Endodermal cell (in vitro differentiated cells): ENCODE results near the gene NELFCD. TPM values are rescaled to one million over a fixed set of nuclear protein-coding genes. Genes with fewer than 3 reads are reported as not detected.

Experiments used
- DNase-seq: peaks from one replicate; pipeline ENCODE4 v3.0.0-alpha.2; 2017
- H3K27ac ChIP-seq: 2 replicates; pipeline ENCODE4 v1.5.1; 2013; ENCODE audit warnings: mild to moderate bottlenecking, low read depth, low read length, moderate library complexity
- H3K27me3 ChIP-seq: 2 replicates; pipeline ENCODE4 v1.6.1; 2013; ENCODE audit warnings: mild to moderate bottlenecking, low read length, moderate library complexity; ENCODE audit not compliant: insufficient read depth, control insufficient read depth, poor library complexity, severe bottlenecking
- H3K36me3 ChIP-seq: 2 replicates; pipeline ENCODE4 v1.7.0; 2013; ENCODE audit warnings: mild to moderate bottlenecking, low read length, moderate library complexity; ENCODE audit not compliant: control insufficient read depth, insufficient read depth
- H3K4me1 ChIP-seq: one replicate; pipeline ENCODE4 v1.7.0; 2013; ENCODE audit warnings: low read length; ENCODE audit not compliant: control insufficient read depth, insufficient read depth
- H3K4me3 ChIP-seq: 2 replicates; pipeline ENCODE4 v1.5.1; 2013; ENCODE audit warnings: mild to moderate bottlenecking, low read length, moderate library complexity
- H3K9ac ChIP-seq: 2 replicates; pipeline ENCODE4 v1.6.1; 2013; ENCODE audit warnings: mild to moderate bottlenecking, low read length, moderate library complexity; ENCODE audit not compliant: poor library complexity, severe bottlenecking; ENCODE audit errors: extremely low read depth
- H3K9me3 ChIP-seq: 2 replicates; pipeline ENCODE4 v1.6.1; 2013; ENCODE audit warnings: mild to moderate bottlenecking, low read length, moderate library complexity; ENCODE audit not compliant: control insufficient read depth
- H3K27ac Mint-ChIP-seq: 2 replicates; pipeline ENCODE4 v1.8.0; 2020; ENCODE audit warnings: mixed read lengths
- H3K27me3 Mint-ChIP-seq: 2 replicates; pipeline ENCODE4 v1.8.0; 2021; ENCODE audit warnings: mild to moderate bottlenecking, mixed read lengths; ENCODE audit not compliant: insufficient read depth
- H3K36me3 Mint-ChIP-seq: 2 replicates; pipeline ENCODE4 v1.8.0; 2020; ENCODE audit warnings: low read depth, mixed read lengths
- H3K4me1 Mint-ChIP-seq: 2 replicates; pipeline ENCODE4 v1.8.0; 2020; ENCODE audit warnings: mixed read lengths
- H3K4me3 Mint-ChIP-seq: 2 replicates; pipeline ENCODE4 v1.8.0; 2020; ENCODE audit warnings: mild to moderate bottlenecking, moderate library complexity, mixed read lengths
- H3K9me3 Mint-ChIP-seq: 2 replicates; pipeline ENCODE4 v1.8.0; 2020; ENCODE audit warnings: mild to moderate bottlenecking, mixed read lengths
- WGBS, 2 experiments: methylation state at CpG; one replicate each; pipeline versions ENCODE4 v1.1.5 to v1.1.7; 2013; ENCODE audit warnings: missing lambda C conversion rate in 2 of 2, mixed read lengths in 1 of 2; ENCODE audit not compliant: insufficient coverage in 1 of 2, insufficient read length in 1 of 2; 5-methylcytosine and 5-hydroxymethylcytosine counted together
- total RNA-seq, 2 donors: library from RNA; stranded (reverse); fragmentation: NEBNext Ultra II Directional in 1 of 2; extraction: Animal tissue kit (Norgen Biotek cat#: 25700) in 1 of 2; gene quantifications; 2 replicates in 1 of 2; 3 replicates in 1 of 2; pipeline ENCODE4 v1.2.1, GENCODE V29; 2021
- TF ChIP-seq, protein P1 (sequence below): fragments of 200-600 bp; sonication (generic); conservative IDR thresholded peaks from 2 replicates; pipeline ENCODE4 v1.5.0; 2021; ENCODE audit warnings: antibody characterized with exemption, mild to moderate bottlenecking

The NELFCD gene
- total RNA-seq, 2 donors from 2014 or later = 66.6 to 72.5 TPM

- Histone ChIP-seq H3K4me3 (peak within 1 kb of the TSS; percentile 84), H3K36me3 (peaks cover 23% of the 10 kb centered on the region), H3K9me3 (no peaks in the 10 kb centered on the region), H3K9ac (peak within 1 kb of the TSS; percentile 49), H3K27ac (peak within 1 kb of the TSS; percentile 14), H3K27me3 (no peaks in the 10 kb centered on the region), H3K4me1 (no peaks in the 10 kb centered on the region)
- TF ChIP-seq, protein P1, sequence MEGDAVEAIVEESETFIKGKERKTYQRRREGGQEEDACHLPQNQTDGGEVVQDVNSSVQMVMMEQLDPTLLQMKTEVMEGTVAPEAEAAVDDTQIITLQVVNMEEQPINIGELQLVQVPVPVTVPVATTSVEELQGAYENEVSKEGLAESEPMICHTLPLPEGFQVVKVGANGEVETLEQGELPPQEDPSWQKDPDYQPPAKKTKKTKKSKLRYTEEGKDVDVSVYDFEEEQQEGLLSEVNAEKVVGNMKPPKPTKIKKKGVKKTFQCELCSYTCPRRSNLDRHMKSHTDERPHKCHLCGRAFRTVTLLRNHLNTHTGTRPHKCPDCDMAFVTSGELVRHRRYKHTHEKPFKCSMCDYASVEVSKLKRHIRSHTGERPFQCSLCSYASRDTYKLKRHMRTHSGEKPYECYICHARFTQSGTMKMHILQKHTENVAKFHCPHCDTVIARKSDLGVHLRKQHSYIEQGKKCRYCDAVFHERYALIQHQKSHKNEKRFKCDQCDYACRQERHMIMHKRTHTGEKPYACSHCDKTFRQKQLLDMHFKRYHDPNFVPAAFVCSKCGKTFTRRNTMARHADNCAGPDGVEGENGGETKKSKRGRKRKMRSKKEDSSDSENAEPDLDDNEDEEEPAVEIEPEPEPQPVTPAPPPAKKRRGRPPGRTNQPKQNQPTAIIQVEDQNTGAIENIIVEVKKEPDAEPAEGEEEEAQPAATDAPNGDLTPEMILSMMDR = no peak
- Mint-ChIP-seq H3K4me3 (peak within 1 kb of the TSS; percentile 78), H3K27me3 (peaks cover 14% of the 10 kb centered on the region), H3K4me1 (peaks cover 12% of the 10 kb centered on the region), H3K27ac (peak within 1 kb of the TSS; percentile 86), H3K36me3 (peaks cover 20% of the 10 kb centered on the region), H3K9me3 (no peaks in the 10 kb centered on the region)
- 11 to 27% methylated on average over 16 to 50 of the region's 50 CpGs for WGBS, 2 experiments
- no peak for DNase-seq
These were observed 61.2 kb downstream of the NELFCD start, which contains the start of gene PRELID3B for GRCh38 chr20:59042151-59042795. PRELID3B (minus strand) TSS chr20:59042786; CDS start chr20:59042730, 56 bp downstream.

DNA sequence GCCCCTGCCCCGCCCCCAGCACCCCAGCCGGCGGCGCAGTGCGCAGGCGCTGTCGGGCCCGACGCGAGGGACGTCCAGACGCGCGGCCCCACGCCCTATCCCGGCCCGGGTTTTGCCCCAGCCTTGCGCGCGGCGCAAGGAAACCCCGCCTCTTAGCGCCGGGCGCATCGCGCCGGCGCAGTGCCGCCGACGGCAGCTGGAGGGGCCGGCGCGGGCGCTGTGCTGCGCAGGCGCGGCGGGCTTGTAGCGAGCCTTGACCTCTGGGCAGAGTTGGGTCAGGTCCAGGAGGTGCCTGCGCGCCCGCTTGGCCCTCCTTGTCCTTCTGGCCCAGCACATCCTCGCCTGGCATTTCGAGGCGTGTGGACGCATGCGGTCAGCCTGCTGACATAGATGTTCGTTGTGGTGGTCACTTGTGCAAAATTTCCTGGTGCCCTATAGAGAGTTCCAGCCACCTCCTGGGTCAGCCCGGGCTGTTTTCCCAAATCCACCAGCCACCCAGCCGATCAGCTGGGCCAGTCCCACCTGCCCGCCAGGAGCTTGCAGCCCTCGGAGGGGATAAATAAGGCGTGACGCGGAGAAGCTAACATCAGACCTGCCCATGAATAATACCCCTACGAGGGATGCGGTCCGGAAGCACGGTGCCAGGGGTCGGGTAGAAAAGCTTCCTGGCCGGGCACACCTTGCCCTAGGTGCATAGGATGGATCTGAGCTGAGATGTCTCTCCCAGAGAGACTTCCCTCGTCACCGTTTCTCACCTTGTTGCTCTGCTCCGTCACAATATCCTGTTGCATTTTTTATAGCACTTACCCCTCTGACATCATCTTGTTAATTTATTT is 62.0 kb downstream of the NELFCD start:
- Mint-ChIP-seq H3K27me3 (peaks cover 21% of the 10 kb centered on the region), H3K4me3 (peak overlapping the region; percentile 78), H3K4me1 (peaks cover 12% of the 10 kb centered on the region), H3K9me3 (no peaks in the 10 kb centered on the region), H3K27ac (peak overlapping the region; percentile 86), H3K36me3 (peaks cover 13% of the 10 kb centered on the region)
- H3K27me3 ChIP-seq = no peaks in the 10 kb centered on the region
- peak overlapping the region; percentile 14 for H3K27ac ChIP-seq
- TF ChIP-seq, protein P1 = no peak
- WGBS, 2 experiments = 22 to 27% methylated on average over 36 to 66 of the region's 66 CpGs
- H3K4me1 ChIP-seq = no peaks in the 10 kb centered on the region
- no peaks in the 10 kb centered on the region for H3K9me3 ChIP-seq
- H3K9ac ChIP-seq = peak overlapping the region; percentile 49
- H3K36me3 ChIP-seq = peaks cover 16% of the 10 kb centered on the region
- DNase-seq = peak; percentile 96
- peak overlapping the region; percentile 84 for H3K4me3 ChIP-seq

DNA sequence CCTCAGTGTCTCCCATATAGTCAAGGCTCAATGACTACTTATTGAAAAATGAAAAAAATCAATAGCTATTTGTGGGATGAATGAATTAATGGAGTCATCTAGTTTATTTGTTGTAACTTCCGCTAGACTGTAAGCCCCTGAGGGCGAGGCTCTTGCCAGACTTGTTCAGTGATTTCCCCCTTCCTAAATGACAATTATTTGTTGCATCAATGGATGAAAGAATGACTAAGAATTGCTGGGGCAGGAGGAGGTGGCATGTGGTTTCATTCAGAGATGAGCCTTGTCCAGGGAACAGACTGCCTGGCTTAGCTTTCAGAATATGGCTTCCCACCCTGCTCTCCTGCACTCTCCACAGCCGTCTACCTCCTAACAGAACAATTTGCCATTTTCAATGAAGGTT is 62.6 kb downstream of the NELFCD start:
- Mint-ChIP-seq H3K4me1 (peaks cover 12% of the 10 kb centered on the region), H3K9me3 (no peaks in the 10 kb centered on the region), H3K4me3 (peak overlapping the region; percentile 78), H3K27me3 (peaks cover 27% of the 10 kb centered on the region), H3K36me3 (peaks cover 10% of the 10 kb centered on the region), H3K27ac (no peak overlapping the region)
- Histone ChIP-seq H3K36me3 (peaks cover 9% of the 10 kb centered on the region), H3K4me1 (no peaks in the 10 kb centered on the region), H3K27me3 (no peaks in the 10 kb centered on the region), H3K9ac (no peak overlapping the region), H3K4me3 (no peak overlapping the region), H3K9me3 (no peaks in the 10 kb centered on the region), H3K27ac (no peak overlapping the region)
- no peak for DNase-seq
- TF ChIP-seq, protein P1 = no peak
- 95% methylated on average over 3 of the region's 3 CpGs; no CpG with 5 or more reads in 1 of the 2 experiments for WGBS, 2 experiments
